Gastrocnemius medialis (tissue), 4 donors: ENCODE results near the gene IDH3B. TPM values are rescaled to one million over a fixed set of nuclear protein-coding genes. Genes with fewer than 3 reads are reported as not detected.
A peak's percentile ranks its signal among the peaks of the same experiment; 100 is the strongest.

Source experiments
- ATAC-seq, 2 donors: fragments of 150-250 bp; one replicate each; pipeline ENCODE4 v1.9.1; 2016
- DNase-seq, 2 donors: peaks; one replicate each; pipeline ENCODE4 v3.0.0-alpha.2; 2019
- H3K27ac ChIP-seq, 4 donors: fragments of 200-600 bp; sonication (generic); 1 replicate in 1 of 4; 2 replicates in 3 of 4; pipeline ENCODE4 v1.5.1; 2016 to 2018; ENCODE audit warnings: mild to moderate bottlenecking in 2 of 4, moderate library complexity in 1 of 4
- H3K27me3 ChIP-seq, 3 donors: fragments of 200-600 bp; sonication (generic) in 2 of 3; 1 replicate in 1 of 3; 2 replicates in 2 of 3; pipeline versions ENCODE4 v1.5.1 to v1.6.0; 2016 to 2019; ENCODE audit warnings: mild to moderate bottlenecking in 1 of 3, moderate library complexity in 1 of 3
- H3K36me3 ChIP-seq, 2 donors: fragments of 200-600 bp; sonication (generic) in 1 of 2; one replicate each; pipeline ENCODE4 v1.5.1; 2017 to 2018
- H3K4me1 ChIP-seq, 2 donors: fragments of 200-600 bp; sonication (generic) in 1 of 2; one replicate each; pipeline ENCODE4 v1.5.1; 2016 to 2017; ENCODE audit warnings: mild to moderate bottlenecking in 2 of 2
- H3K4me3 ChIP-seq, 4 donors: fragments of 200-600 bp; sonication (generic) in 3 of 4; 1 replicate in 1 of 4; 2 replicates in 3 of 4; pipeline ENCODE4 v1.5.1; 2016 to 2019; ENCODE audit warnings: mild to moderate bottlenecking in 2 of 4
- H3K9me3 ChIP-seq, 3 donors: fragments of 200-600 bp; sonication (generic) in 2 of 3; 1 replicate in 1 of 3; 2 replicates in 2 of 3; pipeline ENCODE4 v1.5.1; 2016 to 2019
- POLR2A ChIP-seq, 2 donors: fragments of 450-650 bp; IDR thresholded peaks; one replicate each; pipeline ENCODE4 v1.6.1; 2017; ENCODE audit warnings: antibody characterized with exemption in 2 of 2, mild to moderate bottlenecking in 2 of 2, moderate library complexity in 2 of 2
- in situ Hi-C, 4 donors: fragments of 200-750 bp; cut with MboI; loops; one replicate each; pipeline versions ENCODE4 v1.15.0 to v1.8.0; 2017; ENCODE audit warnings: low sequenced_read_pairs in 4 of 4
- intact Hi-C: fragments of 100-400 bp; cut with DNase I; formaldehyde crosslinking; loops from one replicate; pipeline ENCODE4 v1.15.1; 2023; ENCODE audit warnings: low total_unique reads
- total RNA-seq, 4 donors: library from RNA; depleted of rRNA; stranded (reverse); fragments of >200 nt; gene quantifications; one replicate each; pipeline versions ENCODE4 v1.1.0 to v1.2.3, GENCODE V29; 2016
- TF ChIP-seq, protein P1 (sequence below), 5 experiments: fragments of 450-650 bp in 3 of 5; fragments of 200-600 bp in 2 of 5; sonication (generic) in 2 of 5; IDR thresholded peaks in 4 of 5; conservative IDR thresholded peaks in 1 of 5; 1 replicate in 4 of 5; 2 replicates in 1 of 5; pipeline ENCODE4 v1.5.1; 2016 to 2019; ENCODE audit warnings: antibody characterized with exemption in 5 of 5, mild to moderate bottlenecking in 3 of 5, moderate library complexity in 3 of 5

The IDH3B gene
- 100 to 1,000 TPM in 3 of 4 donors, 10 to 100 TPM in 1; 95.5 to 176 (median 136) TPM for total RNA-seq

DNA sequence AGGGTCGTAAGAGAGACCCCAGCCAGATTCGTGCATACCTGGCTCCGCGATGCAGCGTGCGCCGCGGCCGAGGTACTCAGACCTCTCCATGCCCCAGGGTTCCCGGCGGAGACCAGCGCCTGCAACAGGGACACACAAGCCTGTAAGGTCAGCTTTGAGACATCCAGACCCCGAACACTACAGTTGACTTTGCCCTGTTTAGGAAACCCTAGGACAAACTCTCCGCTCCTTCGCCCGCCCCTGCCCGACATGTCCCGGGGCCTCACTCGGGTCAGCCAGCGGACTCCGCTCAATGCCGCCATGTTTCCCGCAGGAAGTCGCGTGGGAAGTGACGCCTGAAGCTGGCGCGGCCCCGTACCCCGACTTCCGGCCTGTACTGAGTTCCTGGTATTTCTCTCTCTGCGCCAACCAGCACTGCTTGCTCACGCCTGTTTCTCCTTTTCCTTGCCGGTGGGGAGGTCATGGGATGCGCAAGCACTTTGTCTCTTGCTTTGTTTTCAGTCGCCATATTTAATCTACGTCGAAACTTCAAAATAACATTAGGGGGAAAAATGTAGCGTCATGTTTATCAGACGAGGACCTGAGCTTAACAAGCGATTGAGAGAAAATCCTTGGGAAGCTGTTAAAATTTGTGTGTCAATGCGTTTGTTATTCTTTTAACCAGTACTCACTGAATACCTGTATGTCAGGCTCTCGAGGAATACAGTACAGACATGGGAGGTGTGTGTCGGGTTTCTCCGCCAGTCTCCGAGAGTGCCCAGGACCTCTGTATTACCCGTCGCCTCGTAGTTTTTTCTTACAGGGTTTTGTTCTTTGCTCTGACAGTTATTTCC lies at the start of gene IDH3B:
Gene IDH3B, minus strand, starts transcription at position 330 of the 833 bp plus-strand sequence. Its CDS starts 28 bp downstream, at position 302.
- DNase-seq (peak; percentile 87 to 93), ATAC-seq (peak; percentile 97 to 98)
- H3K9me3 ChIP-seq = no peaks in the 10 kb centered on the region
- peaks cover 13 to 14% of the 10 kb centered on the region in 2 donors for H3K4me1 ChIP-seq
- in situ Hi-C loops (loop anchor here in 1 of 4 donors (25.0 kb wide), 1 partner anchor 198 kb away; the partner anchor contains the start of gene PTPRA), intact Hi-C loops (loop anchor here (1.0 kb wide), 1 partner anchor 12 kb away; the partner anchor contains the start of gene NOP56)
- peak within 1 kb of the TSS; percentile 66 to 98 (median 83) for H3K4me3 ChIP-seq
- H3K27ac ChIP-seq = peak within 1 kb of the TSS; percentile 86 to 89 (median 87)
- H3K27me3 ChIP-seq = no peaks in the 10 kb centered on the region
- peaks cover 0 to 42% of the 10 kb centered on the region in 2 donors for H3K36me3 ChIP-seq
- peak; percentile 70 to 76 for TF ChIP-seq POLR2A (IDR thresholded peaks at IDR 0.05)
- TF ChIP-seq, protein P1, sequence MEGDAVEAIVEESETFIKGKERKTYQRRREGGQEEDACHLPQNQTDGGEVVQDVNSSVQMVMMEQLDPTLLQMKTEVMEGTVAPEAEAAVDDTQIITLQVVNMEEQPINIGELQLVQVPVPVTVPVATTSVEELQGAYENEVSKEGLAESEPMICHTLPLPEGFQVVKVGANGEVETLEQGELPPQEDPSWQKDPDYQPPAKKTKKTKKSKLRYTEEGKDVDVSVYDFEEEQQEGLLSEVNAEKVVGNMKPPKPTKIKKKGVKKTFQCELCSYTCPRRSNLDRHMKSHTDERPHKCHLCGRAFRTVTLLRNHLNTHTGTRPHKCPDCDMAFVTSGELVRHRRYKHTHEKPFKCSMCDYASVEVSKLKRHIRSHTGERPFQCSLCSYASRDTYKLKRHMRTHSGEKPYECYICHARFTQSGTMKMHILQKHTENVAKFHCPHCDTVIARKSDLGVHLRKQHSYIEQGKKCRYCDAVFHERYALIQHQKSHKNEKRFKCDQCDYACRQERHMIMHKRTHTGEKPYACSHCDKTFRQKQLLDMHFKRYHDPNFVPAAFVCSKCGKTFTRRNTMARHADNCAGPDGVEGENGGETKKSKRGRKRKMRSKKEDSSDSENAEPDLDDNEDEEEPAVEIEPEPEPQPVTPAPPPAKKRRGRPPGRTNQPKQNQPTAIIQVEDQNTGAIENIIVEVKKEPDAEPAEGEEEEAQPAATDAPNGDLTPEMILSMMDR (IDR thresholded peaks at IDR 0.05 in 4 of 5, conservative IDR thresholded peaks at IDR 0.05 in 1 of 5) = no peak

DNA sequence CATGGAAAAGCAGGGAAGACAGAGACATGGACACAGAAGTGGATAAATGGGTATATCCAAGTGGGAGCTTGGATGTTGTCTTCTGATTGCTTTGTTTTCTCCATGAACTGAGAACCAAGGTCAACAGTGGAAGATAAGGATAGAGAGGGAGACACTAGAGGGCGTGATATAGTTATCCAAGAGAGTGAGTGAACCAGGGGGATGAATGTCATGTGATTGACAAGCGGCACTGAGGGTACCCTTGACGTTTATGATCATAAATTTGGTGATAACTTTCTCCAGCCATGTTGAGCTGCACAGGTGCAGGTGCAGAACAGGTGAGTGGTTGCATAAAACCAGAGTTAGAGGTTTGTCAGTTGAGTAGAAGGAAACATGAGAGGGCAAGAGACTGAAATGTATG lies 49.3 kb upstream of the IDH3B start:
- ATAC-seq = no peak

DNA sequence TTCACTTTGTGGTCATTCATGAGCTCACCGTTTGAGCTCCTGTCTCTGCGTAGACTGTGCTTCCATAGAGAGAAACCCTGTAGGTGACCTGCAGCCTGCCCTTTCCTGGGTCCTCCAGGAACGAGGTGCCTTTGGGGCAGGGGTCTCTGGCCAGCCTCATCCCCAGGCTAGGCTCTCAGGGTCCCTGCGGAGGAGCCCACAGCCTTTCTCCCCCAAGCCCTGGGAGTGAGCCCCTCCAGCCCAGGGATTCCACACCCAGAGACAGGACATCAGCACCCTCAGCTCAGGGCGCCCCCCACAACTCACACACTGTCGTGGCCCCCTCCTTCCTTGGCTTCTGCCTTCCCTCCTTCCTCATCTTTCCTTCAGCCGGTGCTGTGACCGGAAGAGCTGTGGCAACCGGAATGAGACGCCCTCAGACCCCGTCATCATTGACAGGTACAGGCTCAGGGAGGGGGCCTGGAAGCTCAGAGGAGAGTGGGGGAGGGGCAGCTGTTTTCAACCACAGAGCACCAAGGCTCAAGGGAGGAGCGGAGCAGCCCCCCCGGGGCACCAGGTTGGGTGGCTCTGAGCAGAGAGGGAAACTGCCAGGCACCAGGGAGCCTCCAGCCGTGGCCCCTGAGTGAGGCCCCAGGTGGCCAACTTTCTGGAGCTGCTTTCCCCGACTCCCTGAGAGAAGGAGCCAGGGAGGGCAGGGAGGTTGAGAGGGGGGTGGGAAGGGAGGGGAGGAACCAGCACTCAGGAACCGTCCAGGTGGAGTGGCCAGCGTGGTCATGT lies 45.4 kb upstream of the IDH3B start:
- H3K9me3 ChIP-seq = no peaks in the 10 kb centered on the region
- in situ Hi-C loops (loop anchor here in 1 of 4 donors (25.0 kb wide), 1 partner anchor 303 kb away; no protein-coding TSS in a partner anchor), intact Hi-C loops (no loop called here)
- no peak for DNase-seq
- H3K4me3 ChIP-seq = no peak overlapping the region
- ATAC-seq = no peak
- H3K27ac ChIP-seq = no peak overlapping the region
- no peak for TF ChIP-seq POLR2A (IDR thresholded peaks at IDR 0.05)
- TF ChIP-seq, protein P1 (IDR thresholded peaks at IDR 0.05 in 4 of 5, conservative IDR thresholded peaks at IDR 0.05 in 1 of 5) = no peak
- H3K27me3 ChIP-seq = no peaks in the 10 kb centered on the region
- H3K4me1 ChIP-seq = no peaks in the 10 kb centered on the region
- H3K36me3 ChIP-seq = no peaks in the 10 kb centered on the region

More for the DNA sequence above, 49.3 kb upstream of the IDH3B start:
- H3K4me1 ChIP-seq = no peaks in the 10 kb centered on the region
- no peak overlapping the region for H3K4me3 ChIP-seq
- peaks cover 0 to 3% (median 0%) of the 10 kb centered on the region in 3 donors for H3K27me3 ChIP-seq
- DNase-seq = no peak
- intact Hi-C loops (no loop called here), in situ Hi-C loops (loop anchor here in 1 of 4 donors (25.0 kb wide), 1 partner anchor 299 kb away; no protein-coding TSS in a partner anchor)
- H3K9me3 ChIP-seq = peaks cover 0 to 7% (median 0%) of the 10 kb centered on the region in 3 donors
- no peak overlapping the region for H3K27ac ChIP-seq
- TF ChIP-seq POLR2A (IDR thresholded peaks at IDR 0.05) = no peak
- TF ChIP-seq, protein P1 (IDR thresholded peaks at IDR 0.05 in 4 of 5, conservative IDR thresholded peaks at IDR 0.05 in 1 of 5) = no peak
- H3K36me3 ChIP-seq = no peaks in the 10 kb centered on the region

DNA sequence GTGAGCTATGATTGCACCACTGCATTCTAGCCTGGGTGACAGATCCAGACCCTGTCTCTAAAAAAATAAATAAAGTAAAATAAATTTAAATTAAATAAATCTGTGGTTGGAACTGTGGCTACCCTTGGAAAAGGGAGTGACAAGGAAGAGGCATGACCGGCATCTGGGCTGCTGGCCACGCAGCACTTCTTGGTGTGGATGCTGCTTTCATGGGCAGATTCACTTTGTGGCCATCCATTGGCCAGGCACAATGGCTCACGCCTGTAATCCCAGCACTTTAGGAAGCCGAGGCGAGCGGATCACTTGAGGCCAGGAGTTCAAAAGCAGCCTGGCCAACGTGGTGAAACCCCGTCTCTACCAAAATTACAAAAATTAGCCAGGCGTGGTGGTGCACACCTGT lies 44.6 kb upstream of the IDH3B start:
- in situ Hi-C loops (loop anchor here in 1 of 4 donors (25.0 kb wide), 1 partner anchor 304 kb away; no protein-coding TSS in a partner anchor), intact Hi-C loops (no loop called here)
- DNase-seq = no peak
- ATAC-seq = no peak
- H3K27ac ChIP-seq = no peak overlapping the region
- H3K4me1 ChIP-seq = no peaks in the 10 kb centered on the region
- TF ChIP-seq POLR2A (IDR thresholded peaks at IDR 0.05) = no peak
- TF ChIP-seq, protein P1 (IDR thresholded peaks at IDR 0.05 in 4 of 5, conservative IDR thresholded peaks at IDR 0.05 in 1 of 5) = no peak
- no peaks in the 10 kb centered on the region for H3K27me3 ChIP-seq
- no peaks in the 10 kb centered on the region for H3K9me3 ChIP-seq
- H3K4me3 ChIP-seq = no peak overlapping the region
- H3K36me3 ChIP-seq = no peaks in the 10 kb centered on the region
